ENCODE measurements around the gene TOP2A.

The TOP2A gene, protein sequence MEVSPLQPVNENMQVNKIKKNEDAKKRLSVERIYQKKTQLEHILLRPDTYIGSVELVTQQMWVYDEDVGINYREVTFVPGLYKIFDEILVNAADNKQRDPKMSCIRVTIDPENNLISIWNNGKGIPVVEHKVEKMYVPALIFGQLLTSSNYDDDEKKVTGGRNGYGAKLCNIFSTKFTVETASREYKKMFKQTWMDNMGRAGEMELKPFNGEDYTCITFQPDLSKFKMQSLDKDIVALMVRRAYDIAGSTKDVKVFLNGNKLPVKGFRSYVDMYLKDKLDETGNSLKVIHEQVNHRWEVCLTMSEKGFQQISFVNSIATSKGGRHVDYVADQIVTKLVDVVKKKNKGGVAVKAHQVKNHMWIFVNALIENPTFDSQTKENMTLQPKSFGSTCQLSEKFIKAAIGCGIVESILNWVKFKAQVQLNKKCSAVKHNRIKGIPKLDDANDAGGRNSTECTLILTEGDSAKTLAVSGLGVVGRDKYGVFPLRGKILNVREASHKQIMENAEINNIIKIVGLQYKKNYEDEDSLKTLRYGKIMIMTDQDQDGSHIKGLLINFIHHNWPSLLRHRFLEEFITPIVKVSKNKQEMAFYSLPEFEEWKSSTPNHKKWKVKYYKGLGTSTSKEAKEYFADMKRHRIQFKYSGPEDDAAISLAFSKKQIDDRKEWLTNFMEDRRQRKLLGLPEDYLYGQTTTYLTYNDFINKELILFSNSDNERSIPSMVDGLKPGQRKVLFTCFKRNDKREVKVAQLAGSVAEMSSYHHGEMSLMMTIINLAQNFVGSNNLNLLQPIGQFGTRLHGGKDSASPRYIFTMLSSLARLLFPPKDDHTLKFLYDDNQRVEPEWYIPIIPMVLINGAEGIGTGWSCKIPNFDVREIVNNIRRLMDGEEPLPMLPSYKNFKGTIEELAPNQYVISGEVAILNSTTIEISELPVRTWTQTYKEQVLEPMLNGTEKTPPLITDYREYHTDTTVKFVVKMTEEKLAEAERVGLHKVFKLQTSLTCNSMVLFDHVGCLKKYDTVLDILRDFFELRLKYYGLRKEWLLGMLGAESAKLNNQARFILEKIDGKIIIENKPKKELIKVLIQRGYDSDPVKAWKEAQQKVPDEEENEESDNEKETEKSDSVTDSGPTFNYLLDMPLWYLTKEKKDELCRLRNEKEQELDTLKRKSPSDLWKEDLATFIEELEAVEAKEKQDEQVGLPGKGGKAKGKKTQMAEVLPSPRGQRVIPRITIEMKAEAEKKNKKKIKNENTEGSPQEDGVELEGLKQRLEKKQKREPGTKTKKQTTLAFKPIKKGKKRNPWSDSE (N-terminal part only)

DNA sequence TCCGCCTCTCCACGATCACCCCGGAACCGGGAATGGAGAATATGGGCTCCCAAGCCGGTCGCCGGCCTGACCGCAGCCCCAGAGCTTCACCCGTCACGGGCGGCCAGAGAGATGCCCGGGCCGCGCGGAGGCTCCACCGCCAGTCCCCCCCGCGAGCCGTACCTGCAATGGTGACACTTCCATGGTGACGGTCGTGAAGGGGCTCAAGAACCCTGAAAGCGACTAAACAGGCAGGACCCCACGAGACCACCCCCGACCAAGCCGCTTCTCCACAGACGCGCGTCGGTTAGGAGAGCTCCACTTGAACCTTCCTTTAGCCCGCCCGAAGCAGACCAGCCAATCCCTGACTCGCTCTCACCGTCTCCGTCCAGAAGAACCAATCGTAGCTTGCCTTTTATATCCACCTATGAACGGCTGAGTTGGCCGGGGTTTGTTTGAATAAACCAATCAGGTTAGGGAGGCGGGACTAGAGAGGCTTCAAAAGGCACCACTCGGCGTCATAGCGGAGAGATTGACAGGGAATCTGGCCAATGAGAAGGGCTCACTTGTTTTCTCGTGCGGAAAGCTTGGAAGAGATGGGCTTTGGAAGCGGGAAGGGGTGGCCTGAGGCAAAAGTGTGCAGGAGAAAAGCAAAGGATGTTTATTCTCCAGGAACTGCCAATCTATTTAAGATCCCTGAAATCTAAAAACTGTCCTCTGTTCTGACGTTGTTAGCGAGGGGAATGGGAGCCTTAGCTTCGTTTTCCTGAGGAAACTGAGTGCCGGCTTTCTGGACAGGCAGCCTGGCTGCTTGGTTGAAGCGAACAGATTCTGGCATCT is at the start of gene TOP2A:
TSS of gene TOP2A (minus strand) at position 288 of the 819 bp plus-strand sequence. CDS start at position 183, 105 bp downstream.
- no peaks in the 10 kb centered on the region for H3K4me1 ChIP-seq (ENCODE audit: insufficient read depth, low read length)
- H3K9me3 ChIP-seq (ENCODE audit: low read length), result no peaks in the 10 kb centered on the region
- H3K27me3 ChIP-seq (ENCODE audit: control insufficient read depth in 1 of 2, insufficient read depth in 2 of 2, low read length in 2 of 2), result no peaks in the 10 kb centered on the region
- H3K9ac ChIP-seq (ENCODE audit: low read length), result peak within 1 kb of the TSS; percentile 16
- peak within 1 kb of the TSS; percentile 81 for H3K27ac ChIP-seq (ENCODE audit: low read depth, low read length)
- peak within 1 kb of the TSS; percentile 55 to 63 for H3K4me3 ChIP-seq (ENCODE audit: low read depth in 1 of 2, low read length in 2 of 2)
- no peaks in the 10 kb centered on the region for H3K36me3 ChIP-seq (ENCODE audit: insufficient read depth, low read length)

DNA sequence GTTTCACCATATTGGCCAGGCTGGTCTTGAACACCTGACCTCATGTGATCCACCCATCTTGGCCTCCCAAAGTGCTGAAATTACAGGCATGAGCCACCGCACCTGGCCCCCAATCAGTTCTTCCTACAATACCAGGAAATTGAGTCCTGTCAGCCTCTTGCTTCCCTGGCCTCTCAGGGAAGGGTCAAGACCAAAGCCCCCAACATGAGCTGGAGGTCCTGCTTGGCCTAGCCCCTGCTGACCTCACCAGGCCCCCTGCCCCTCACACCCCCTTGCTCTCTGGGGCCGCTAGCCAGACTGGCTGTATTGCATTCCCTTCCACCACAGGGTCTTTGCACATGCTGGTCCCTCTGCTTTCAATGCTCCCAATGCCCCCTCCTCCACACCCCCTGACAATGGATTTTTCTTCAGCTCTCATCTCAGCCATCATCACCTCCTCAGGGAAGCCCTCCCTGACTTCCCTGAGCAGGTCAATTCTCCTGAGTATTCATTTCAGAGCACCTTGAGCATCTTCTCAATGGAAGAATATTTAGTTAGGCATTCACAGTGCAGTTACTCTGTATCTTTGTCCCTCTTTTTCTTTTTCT is 49.7 kb upstream of the TOP2A start:
- H3K36me3 ChIP-seq (ENCODE audit: insufficient read depth, low read length), result no peaks in the 10 kb centered on the region
- H3K4me3 ChIP-seq (ENCODE audit: low read depth in 1 of 2, low read length in 2 of 2), result no peak overlapping the region
- H3K27me3 ChIP-seq (ENCODE audit: control insufficient read depth in 1 of 2, insufficient read depth in 2 of 2, low read length in 2 of 2), result no peaks in the 10 kb centered on the region
- H3K4me1 ChIP-seq (ENCODE audit: insufficient read depth, low read length), result peaks cover 31% of the 10 kb centered on the region
- no peak overlapping the region for H3K9ac ChIP-seq (ENCODE audit: low read length)
- H3K27ac ChIP-seq (ENCODE audit: low read depth, low read length), result no peak overlapping the region
- H3K9me3 ChIP-seq (ENCODE audit: low read length), result no peaks in the 10 kb centered on the region

DNA sequence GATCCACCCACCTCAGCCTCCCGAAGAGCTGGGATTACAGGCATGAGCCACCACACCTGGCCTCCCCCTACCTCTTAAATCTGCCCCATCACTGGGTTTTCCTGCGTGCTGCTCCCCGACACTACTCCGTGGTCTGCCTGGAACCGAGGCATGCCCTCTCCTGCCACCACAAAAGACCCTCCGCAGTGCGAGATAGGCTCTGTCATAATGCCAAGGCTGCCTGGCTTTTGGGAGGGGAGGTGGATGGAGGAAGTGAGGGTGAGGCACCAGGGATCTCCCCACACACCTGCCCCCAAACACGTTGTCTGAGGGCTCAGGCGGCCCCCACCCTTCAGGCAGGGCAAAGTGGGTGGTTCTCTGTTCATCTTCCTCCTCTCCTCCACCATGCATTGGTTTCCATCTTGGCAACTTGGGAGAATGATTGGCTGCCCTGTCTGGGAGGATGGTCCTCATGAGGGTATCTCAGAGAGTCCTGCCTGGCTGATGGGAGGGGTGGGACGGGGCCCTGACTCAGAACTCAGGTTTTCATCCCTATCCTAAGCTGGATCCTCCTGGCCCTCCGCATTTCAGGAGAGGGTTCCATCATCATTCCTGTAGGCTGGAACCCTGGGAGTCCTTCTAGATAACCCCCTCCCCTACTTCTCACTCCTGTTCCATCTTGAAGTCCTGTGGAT is 48.7 kb upstream of the TOP2A start:
- H3K36me3 ChIP-seq (ENCODE audit: insufficient read depth, low read length), result no peaks in the 10 kb centered on the region
- H3K9ac ChIP-seq (ENCODE audit: low read length), result no peak overlapping the region
- no peaks in the 10 kb centered on the region for H3K27me3 ChIP-seq (ENCODE audit: control insufficient read depth in 1 of 2, insufficient read depth in 2 of 2, low read length in 2 of 2)
- H3K4me1 ChIP-seq (ENCODE audit: insufficient read depth, low read length), result peaks cover 31% of the 10 kb centered on the region
- no peaks in the 10 kb centered on the region for H3K9me3 ChIP-seq (ENCODE audit: low read length)
- H3K27ac ChIP-seq (ENCODE audit: low read depth, low read length), result no peak overlapping the region
- H3K4me3 ChIP-seq (ENCODE audit: low read depth in 1 of 2, low read length in 2 of 2), result no peak overlapping the region

DNA sequence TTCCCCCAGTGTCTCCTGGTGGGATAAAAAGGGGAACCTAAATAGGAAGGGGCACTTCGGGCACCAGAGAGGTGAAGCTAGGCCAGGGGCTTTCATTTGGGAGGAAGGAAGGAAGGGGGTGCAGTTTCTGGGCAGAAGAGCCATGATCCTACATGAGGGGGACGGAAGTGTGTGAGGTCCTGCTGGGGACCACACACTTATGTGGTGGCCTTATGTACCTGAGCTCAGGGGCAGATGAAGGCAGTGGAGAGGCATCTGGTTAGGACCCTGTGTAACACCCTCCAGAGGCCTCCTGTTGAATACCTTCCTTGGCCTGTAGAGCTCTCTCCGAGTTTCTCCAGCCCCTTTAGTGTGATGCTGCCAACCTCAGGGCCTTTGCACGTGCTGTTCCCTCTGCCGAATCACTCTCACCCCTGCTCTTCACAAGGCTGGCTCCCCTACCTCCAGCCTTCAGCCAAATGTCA is 46.7 kb upstream of the TOP2A start:
- H3K4me1 ChIP-seq (ENCODE audit: insufficient read depth, low read length), result peaks cover 39% of the 10 kb centered on the region
- no peak overlapping the region for H3K4me3 ChIP-seq (ENCODE audit: low read depth in 1 of 2, low read length in 2 of 2)
- no peaks in the 10 kb centered on the region for H3K27me3 ChIP-seq (ENCODE audit: control insufficient read depth in 1 of 2, insufficient read depth in 2 of 2, low read length in 2 of 2)
- no peaks in the 10 kb centered on the region for H3K36me3 ChIP-seq (ENCODE audit: insufficient read depth, low read length)
- H3K27ac ChIP-seq (ENCODE audit: low read depth, low read length), result no peak overlapping the region
- no peaks in the 10 kb centered on the region for H3K9me3 ChIP-seq (ENCODE audit: low read length)
- H3K9ac ChIP-seq (ENCODE audit: low read length), result no peak overlapping the region

DNA sequence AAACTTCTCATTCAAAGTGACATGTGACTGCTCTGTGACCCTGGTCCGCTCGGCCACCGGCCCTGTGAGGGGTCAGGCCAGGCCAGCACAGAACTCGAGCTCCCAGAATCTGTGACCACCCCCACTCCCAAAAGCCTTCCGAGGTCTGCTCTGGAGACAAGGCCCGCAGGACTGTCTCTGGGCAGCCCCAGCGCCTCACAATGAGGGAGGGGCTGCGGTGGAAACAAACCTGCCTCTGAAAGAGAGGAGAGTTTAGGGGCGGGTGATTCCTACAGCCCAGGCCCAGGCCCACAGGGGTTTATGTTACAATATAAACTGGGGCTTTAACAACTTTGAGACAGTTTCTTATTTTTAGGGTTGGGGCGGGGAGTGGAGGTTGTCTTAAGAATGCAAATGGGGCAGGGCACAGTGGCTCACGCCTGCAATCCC is 45.4 kb upstream of the TOP2A start:
- Histone ChIP-seq H3K27ac (ENCODE audit: low read depth, low read length) (peak overlapping the region; percentile 19), H3K4me3 (ENCODE audit: low read depth in 1 of 2, low read length in 2 of 2) (no peak overlapping the region), H3K4me1 (ENCODE audit: insufficient read depth, low read length) (peaks cover 52% of the 10 kb centered on the region), H3K9ac (ENCODE audit: low read length) (no peak overlapping the region), H3K27me3 (ENCODE audit: control insufficient read depth in 1 of 2, insufficient read depth in 2 of 2, low read length in 2 of 2) (no peaks in the 10 kb centered on the region), H3K36me3 (ENCODE audit: insufficient read depth, low read length) (no peaks in the 10 kb centered on the region), H3K9me3 (ENCODE audit: low read length) (no peaks in the 10 kb centered on the region)

DNA sequence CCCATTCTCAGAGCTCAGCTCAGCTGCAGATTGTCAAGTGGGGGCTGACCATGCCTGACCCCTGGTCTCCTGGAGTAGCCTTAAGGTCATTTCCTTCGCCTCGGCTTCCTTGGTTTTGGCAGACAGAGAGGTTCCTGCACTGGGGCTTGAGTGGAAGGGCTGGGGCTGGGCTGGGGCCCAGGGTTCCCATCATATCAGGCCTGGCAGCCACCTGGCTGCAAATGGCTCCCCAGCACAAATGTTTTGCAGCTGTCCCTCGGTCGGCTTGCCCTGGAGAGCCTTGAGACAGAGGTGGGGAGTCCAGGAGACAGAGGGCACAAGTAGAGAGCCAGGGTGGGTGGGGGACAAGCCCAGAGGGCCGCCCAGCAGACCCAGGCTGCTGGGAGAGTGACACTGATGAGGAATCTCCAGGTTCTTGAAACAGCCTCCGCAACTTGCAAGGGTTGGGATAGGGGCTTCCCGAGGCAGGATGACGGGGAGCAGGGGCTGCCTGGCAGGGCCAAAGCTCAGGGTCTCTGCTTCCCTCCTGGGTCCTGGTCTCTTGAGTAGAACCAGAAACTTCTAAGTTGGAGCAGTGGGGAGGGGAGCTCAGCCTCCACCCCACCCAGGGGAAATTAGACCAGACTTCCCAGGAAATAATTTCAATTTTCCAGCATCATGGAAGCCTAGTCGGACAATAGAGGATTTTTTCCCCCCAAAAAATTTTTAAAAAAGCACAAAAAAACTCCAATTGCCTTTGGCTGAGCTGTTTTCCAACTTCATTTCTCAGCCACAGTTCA is 44.8 kb upstream of the TOP2A start:
- Histone ChIP-seq H3K9ac (ENCODE audit: low read length) (no peak overlapping the region), H3K36me3 (ENCODE audit: insufficient read depth, low read length) (peaks cover under 1% of the 10 kb centered on the region), H3K4me3 (ENCODE audit: low read depth in 1 of 2, low read length in 2 of 2) (no peak overlapping the region), H3K27me3 (ENCODE audit: control insufficient read depth in 1 of 2, insufficient read depth in 2 of 2, low read length in 2 of 2) (no peaks in the 10 kb centered on the region), H3K9me3 (ENCODE audit: low read length) (no peaks in the 10 kb centered on the region), H3K27ac (ENCODE audit: low read depth, low read length) (peak overlapping the region; percentile 77), H3K4me1 (ENCODE audit: insufficient read depth, low read length) (peaks cover 58% of the 10 kb centered on the region)

DNA sequence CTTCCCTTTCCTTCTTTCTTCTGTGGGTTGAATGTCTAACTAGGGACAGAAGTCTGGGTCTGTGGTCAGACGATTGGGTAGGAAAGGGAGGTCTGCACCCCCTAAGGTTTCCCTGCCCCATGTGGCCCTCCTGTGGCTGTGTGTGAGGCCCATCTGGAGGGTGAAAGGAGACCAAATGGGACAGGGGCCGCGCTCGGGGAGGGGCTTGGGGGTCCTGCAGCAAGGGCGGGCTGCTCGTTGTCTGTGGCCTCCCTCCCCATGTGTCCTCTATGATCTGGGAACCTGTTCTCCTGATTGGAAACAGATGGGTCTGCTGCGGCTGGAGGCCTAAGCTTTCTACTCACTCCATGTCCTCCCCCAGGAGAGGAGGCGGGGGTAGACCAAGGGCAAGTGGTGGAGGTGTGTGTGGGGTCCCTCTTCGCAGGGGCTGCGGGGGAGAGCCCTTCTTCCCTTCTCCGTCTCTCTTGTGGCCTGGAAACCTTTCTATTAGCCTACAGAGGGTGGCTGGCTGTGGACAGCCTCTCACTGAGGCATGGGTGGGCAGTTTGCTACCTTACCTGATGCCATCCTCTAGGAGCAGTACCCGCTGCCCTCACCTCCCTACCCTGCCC is 44.1 kb upstream of the TOP2A start:
- H3K27me3 ChIP-seq (ENCODE audit: control insufficient read depth in 1 of 2, insufficient read depth in 2 of 2, low read length in 2 of 2), result no peaks in the 10 kb centered on the region
- H3K9ac ChIP-seq (ENCODE audit: low read length), result peak overlapping the region; percentile 12
- peaks cover 7% of the 10 kb centered on the region for H3K36me3 ChIP-seq (ENCODE audit: insufficient read depth, low read length)
- H3K4me1 ChIP-seq (ENCODE audit: insufficient read depth, low read length), result peaks cover 65% of the 10 kb centered on the region
- H3K4me3 ChIP-seq (ENCODE audit: low read depth in 1 of 2, low read length in 2 of 2), result no peak overlapping the region
- peak overlapping the region; percentile 77 for H3K27ac ChIP-seq (ENCODE audit: low read depth, low read length)
- H3K9me3 ChIP-seq (ENCODE audit: low read length), result no peaks in the 10 kb centered on the region

DNA sequence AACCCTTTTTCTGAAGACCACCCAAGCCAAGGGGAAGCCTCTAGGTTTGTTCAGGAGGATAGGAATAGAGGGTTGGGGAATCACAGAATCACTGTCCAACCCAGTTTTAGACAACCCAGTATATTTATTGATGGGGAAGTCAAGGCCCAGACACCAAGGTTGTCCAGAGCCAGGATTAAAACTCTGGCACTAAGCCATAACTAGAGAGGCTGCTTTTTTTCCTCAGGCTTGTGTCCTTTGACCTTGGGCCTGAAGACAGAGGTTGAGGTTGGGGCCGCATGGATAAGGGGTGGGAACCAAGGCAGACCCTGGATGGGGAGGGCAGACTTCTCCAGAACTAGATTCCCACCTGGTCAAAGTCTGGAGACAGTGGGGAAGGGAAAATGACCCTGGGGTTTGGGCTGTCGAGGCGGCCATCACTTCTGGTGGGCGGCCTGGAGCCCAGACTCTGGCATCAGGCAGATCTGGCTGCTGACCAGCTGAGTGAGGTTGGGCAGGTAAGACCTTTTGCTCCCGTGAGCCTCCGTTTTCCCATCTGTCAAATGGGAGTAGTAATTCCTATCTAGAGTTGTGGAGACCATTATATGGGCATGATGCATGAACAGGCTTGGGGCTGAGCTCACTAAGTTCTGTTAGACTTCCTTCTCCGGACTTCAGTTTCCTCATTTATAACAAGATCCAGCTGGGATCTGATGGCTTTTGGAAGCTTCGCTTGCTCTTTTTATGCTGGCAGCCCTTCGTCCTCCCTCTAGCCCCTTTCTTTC is 43.5 kb upstream of the TOP2A start:
- Histone ChIP-seq H3K4me1 (ENCODE audit: insufficient read depth, low read length) (peaks cover 72% of the 10 kb centered on the region), H3K4me3 (ENCODE audit: low read depth in 1 of 2, low read length in 2 of 2) (no peak overlapping the region), H3K36me3 (ENCODE audit: insufficient read depth, low read length) (peaks cover 14% of the 10 kb centered on the region), H3K9ac (ENCODE audit: low read length) (peak overlapping the region; percentile 12), H3K27me3 (ENCODE audit: control insufficient read depth in 1 of 2, insufficient read depth in 2 of 2, low read length in 2 of 2) (no peaks in the 10 kb centered on the region), H3K9me3 (ENCODE audit: low read length) (no peaks in the 10 kb centered on the region), H3K27ac (ENCODE audit: low read depth, low read length) (peak overlapping the region; percentile 77)

DNA sequence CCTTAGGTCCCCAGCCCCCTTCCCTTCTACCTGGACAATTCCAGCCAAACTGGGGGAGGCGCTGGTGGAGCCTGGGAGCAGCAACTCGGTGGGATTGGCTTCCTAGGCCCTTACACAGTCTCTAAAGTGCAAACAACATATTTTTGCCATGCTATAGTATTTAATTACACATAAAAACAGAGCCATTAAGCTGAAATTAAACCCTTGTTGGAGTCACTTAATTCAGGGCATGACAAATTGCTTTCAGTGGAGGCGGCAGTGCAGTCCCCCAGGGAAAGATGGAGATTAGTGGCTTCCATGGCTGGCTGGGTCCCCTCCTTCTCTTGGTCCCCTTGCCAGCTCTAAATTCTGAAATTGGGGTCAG is 42.9 kb upstream of the TOP2A start:
- Histone ChIP-seq H3K36me3 (ENCODE audit: insufficient read depth, low read length) (peaks cover 20% of the 10 kb centered on the region), H3K27ac (ENCODE audit: low read depth, low read length) (peak overlapping the region; percentile 70), H3K27me3 (ENCODE audit: control insufficient read depth in 1 of 2, insufficient read depth in 2 of 2, low read length in 2 of 2) (no peaks in the 10 kb centered on the region), H3K4me1 (ENCODE audit: insufficient read depth, low read length) (peaks cover 78% of the 10 kb centered on the region), H3K9ac (ENCODE audit: low read length) (no peak overlapping the region), H3K9me3 (ENCODE audit: low read length) (no peaks in the 10 kb centered on the region), H3K4me3 (ENCODE audit: low read depth in 1 of 2, low read length in 2 of 2) (no peak overlapping the region)
